Endometrium (tissue), 2 donors: ENCODE results near the gene PDZRN4.
"Not testable (repeated sequence)": the region's sequence is repeated elsewhere in the genome, so short reads cannot be mapped to it uniquely, and the experiment has no call there.

Experiments used
- FAIRE-seq: peaks from 2 replicates; lab custom pipeline; 2012; peaks lifted over from hg19 to GRCh38; lab: Jason Lieb, UNC
- donor health status: control.
- donor health status: control.

The PDZRN4 gene

DNA sequence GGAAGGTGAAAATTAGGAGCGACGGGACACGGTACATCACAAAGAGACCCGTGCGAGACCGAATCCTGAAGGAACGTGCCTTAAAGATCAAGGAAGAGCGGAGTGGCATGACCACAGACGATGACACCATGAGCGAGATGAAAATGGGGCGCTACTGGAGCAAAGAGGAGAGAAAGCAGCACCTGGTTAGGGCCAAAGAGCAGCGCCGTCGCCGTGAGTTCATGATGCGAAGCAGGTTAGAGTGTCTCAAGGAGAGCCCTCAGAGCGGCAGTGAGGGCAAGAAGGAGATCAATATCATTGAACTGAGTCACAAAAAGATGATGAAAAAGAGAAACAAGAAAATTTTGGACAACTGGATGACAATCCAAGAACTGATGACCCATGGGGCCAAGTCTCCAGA lies 385.3 kb downstream of the PDZRN4 start:
- no peak for FAIRE-seq

DNA sequence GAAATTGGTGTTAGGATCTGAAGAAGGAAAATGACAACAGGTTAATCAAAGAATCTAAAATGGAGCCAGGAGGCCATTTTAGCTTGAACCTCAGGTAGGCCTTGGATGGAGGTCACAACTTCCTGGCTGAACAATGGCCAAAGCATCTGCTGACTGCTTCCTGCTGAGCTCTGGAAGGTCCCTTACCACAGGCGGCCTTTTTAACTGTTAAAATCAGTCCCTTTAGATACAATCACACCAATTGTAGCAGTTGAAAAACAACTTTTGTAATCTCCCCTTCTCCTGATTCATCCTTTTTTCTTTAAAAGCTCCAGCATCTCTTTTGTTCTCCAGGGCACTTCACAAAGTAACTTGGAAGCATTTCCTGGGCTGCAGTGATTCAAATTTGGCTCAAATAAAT lies 388.8 kb downstream of the PDZRN4 start:
- FAIRE-seq = no peak

DNA sequence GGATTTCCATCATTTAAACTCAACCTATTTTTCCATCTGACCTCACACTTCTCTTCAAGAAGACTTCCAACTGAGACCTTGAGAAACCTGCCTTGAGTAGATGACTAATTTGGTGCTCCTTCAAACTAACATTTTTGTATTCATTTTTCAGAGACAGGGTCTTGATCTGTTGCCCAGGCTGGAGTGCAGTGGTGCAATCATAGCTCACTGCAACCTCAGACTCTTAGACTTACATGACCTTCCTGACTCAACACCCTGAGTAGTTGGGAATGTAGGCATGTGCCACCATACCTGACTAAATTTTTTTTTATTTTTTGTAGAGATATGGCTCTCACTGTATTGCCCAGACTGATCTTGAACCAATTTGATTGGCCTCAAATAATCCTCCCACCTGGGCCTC lies 389.9 kb downstream of the PDZRN4 start:
- no peak for FAIRE-seq

DNA sequence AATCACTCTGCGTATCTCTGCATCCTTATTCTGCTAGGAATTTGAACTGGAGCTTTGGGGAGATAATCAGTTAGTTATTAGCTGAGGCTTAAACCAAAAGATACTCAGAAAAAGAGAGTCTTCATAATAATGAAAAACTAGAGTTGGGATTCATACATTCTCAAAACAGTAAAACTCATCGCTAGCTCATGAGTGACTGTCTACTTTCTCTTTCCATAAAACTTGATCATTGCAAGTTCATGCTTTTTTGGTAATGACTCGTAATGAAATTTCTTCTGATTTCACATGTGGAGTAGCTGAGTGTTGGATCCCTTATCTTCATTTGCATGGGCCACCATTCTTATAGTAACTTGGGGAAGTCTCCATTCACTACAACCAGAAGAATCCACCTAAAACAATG lies 397.7 kb downstream of the PDZRN4 start:
- no peak for FAIRE-seq

DNA sequence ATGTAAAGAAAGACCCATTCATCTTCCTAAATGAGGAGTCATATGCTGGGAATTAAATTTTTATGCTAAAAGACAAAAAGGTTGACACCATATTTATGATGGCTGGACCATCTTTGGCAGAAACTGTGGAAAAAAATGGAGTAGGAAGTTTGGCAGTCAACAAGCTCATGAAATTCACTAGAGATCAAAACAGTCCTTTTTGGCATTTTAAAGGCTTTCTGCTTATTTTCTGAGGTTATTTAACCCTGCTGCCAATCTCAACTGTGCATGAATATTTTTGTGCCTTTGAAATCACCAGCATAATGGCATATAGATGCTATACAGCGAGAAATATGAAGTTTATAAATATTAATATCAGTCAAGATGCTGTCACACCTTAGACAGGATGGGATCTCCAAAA lies 399.5 kb downstream of the PDZRN4 start:
- no peak for FAIRE-seq

DNA sequence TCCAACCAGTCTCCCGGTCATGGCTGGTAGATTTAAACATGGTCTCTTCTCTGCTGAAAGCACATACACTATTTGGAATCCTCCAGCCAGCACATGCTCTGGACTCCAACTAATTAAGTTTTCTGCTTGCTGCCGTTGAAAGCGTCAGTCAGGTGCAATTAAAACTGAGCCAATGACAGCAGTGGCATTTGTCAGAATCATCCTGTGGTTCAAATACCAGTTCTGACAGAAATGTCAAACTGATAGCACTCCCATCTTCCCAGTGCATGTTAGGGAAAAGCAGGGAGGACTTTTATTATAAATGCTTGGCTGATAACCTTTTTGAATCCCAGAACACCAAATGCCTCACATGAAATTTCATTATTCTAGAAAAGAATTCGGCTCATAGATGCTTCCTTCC lies 401.8 kb downstream of the PDZRN4 start:
- no peak for FAIRE-seq

DNA sequence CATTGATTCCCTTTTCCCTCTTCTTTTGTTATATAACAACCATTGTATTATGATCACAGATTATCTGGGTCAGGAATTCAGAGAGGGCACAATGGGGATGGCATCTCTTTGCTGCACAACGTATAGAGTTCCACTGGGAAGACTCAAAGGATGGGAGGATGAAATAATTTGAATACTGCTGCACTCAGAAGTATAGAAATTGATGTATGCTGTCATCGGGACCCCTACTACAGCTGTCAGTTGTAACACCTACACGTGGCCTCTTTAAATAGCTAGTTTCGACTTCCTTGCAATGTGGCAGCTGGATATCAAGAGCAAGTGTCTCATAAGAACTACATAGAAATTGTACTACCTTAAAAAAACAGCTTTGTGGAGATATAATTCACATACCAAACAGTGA lies 408.1 kb downstream of the PDZRN4 start:
- no peak for FAIRE-seq

DNA sequence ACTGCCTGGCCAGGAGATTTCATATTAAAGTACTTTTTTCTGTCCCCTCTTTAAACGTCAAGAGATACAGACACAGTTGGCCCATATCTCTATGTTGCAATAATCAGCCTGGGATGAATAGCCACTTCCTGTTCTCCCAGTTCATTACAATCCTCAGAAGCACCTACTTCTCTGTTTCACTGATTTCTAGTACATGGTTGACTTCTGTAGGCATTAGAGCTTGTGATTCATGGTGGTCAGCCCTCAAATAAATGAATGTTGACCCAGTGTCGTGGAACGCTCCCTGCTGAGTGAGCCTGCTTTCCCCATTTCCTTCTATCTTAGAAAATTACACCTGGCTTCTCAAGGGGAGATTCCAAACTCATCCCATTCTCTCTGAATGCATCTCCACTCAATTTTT lies 416.7 kb downstream of the PDZRN4 start:
- FAIRE-seq = no peak

DNA sequence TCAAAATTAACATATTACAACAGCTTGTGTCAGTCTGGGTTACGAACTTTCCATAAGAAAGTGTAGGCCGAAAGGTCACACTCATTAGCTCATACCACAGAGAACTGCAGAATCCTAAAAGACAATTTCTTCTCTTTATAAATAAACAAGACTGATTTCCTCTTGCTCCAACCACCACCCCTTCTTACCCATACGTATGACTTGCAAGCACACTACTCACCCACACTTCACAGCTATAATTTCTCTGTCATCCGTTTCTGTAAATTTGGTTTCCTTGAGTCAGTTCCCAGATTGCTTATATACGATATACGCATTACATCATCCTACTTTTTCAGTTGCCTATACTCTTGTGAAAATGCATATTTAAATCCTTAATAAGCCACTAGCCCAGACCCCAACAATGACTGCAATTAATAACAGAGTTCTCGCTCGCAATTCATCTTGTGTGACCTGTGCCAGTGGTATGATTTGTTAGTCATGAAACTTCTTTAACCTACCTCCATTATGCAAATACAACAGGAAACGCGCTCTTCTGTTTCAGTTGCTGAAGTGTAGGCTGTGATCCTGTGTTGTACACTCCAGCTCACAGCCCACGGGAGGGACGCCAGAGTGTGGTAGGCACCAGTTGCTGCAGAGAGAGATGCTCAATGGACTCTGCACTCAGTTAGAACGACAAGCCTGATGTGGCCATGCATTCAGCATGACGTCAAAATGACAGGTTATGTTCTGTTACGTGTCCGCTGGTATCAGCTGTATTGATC lies 417.6 kb downstream of the PDZRN4 start:
- no peak for FAIRE-seq

DNA sequence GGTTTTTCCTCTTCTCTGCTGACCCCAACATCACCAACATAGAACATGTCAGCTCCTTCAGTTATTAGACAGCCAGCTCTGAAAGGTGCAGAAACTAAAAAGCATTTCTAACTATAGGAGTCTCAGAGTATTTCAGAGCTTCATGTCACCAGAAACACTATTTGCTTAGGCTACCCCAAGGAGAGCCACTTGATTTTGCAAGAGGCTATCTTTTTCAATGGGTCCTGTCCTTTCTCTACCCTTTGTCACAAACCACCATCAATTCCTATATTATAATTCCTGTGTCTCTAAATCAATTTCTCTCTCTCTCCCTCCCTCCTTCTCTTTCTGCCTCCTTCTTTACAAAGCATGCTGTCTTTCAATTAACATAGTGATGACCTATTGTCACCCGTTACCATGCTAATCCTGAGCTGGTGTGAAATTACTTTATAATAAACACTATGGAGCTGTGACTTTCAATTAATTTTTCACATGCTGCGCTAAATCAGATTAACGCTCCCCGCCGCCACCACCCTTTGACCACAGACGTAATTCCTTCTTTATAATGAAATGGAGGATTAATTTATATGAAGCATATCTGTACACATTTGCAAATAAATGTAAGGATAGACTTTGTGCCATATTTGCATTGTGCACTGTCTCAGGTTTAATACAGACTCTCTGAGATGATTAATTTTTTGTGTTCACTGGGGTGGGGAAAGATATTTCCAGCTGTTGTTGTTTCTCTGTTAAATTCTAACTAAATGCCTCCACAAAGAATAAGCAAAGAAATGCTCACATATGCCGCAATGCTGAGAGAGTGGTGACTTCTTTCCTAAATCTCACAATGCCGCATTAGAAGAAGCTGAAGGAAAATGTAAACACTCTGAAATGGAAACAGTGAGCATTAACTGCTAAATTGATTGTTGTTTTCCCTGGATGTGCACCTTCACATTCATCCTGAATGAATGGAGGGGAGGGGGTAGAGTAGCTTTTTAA lies 418.6 kb downstream of the PDZRN4 start:
- no peak for FAIRE-seq

DNA sequence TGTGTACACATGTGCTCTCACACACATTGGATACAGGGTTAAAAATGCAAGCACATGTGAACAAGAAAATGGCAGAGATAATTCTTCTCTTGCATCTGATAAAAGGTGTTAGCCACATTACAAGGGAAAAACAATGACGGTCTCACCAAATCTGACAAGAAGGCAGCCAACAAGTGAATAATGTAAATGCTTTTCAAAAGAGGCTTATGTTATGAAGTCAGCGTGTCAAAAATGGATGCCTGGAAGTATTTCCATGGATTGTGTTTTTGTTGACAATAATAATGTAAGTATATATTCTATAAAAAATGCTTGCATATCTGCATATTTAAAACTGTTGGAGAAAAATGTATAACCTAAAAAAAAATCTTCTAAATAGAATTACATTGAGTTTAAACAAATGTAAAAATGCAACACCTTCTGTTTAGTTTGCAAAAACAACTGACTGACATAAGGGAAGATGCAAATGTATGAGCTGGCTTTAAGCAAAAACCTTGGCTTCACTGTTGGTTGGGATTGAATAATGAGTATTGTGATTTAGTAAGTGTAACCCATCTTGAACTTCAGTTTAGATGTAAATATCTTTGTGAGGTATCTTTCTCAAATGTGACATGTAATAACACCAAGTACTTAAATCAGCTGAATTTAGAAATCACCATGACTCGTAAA lies 424.9 kb downstream of the PDZRN4 start:
- FAIRE-seq = no peak

DNA sequence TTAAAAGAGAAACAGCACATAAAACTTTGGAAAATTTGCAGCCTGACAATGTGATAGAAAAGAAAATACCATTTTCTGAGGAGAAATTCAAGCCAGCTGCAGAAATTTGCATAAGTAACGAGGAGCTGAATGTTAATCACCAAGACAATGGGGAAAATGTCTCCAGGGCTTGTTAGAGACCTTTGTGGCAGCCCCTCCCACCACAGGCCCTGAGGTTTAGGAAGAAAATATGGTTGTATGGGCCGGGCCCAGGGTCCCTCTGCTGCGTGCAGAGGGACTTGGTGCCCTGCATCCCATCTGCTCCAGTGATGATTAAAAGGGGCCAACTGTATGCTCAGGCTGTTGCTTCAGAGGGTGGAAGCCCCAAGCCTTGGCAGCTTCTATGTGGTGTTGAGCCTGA lies 427.1 kb downstream of the PDZRN4 start:
- FAIRE-seq = not testable (repeated sequence)

DNA sequence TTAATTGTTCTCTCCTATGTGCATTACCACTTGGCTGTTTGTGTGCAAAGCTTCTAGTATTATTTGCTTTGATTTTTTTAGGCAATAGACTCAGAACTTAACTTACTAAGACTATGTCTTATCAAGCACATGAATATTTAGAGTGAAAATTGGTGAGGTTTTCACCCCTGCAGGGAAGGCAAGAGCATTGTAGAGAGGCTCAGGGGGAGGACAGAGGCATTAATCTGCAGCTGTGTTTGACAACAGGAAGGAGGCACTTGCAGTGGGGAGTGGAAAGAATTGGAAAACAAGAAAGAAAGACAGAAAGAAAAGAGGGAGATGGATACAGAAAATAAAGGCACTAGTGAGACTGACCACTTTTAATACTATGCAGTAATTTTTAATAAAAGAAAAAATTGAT lies 431.6 kb downstream of the PDZRN4 start:
- no peak for FAIRE-seq

DNA sequence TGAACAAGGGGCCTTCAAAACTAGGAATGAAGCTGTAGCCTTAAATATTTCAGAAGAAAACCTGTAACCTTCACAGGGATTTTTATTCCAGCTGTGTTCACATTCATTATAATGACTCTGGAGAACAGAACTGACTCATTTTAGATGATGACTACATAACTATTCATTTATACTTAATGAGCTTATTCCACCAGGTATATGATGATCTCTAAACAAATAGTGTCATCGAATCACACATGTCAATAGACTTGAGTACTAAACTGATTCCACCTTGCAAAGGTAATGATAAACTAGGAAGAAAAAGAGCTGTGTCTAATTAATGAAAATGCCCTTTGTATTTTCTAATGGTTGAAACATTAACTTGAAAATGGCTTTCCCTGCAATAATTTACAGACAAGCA lies 433.2 kb downstream of the PDZRN4 start:
- FAIRE-seq = no peak
